ENCODE results near the gene GALE.

GRCh38 chr1:23848673-23849616 is 48.4 kb upstream of the GALE start:
- no peak for TF ChIP-seq POLR2AphosphoS5 (IDR thresholded peaks at IDR 0.05; ENCODE audit: low read depth, low read length)
- no peak for TF ChIP-seq CTCF (IDR thresholded peaks at IDR 0.05)
- no peak for TF ChIP-seq SIN3A (IDR thresholded peaks at IDR 0.05; ENCODE audit: borderline replicate concordance, insufficient read depth, low read depth, low read length)
